Right renal pelvis (tissue), 4 donors: ENCODE measurements around the gene SAMD15. TPM values are rescaled to one million over a fixed set of nuclear protein-coding genes. Genes with fewer than 3 reads are reported as not detected.
A peak's percentile ranks its signal among the peaks of the same experiment; 100 is the strongest.
"Not testable (repeated sequence)": the region's sequence is repeated elsewhere in the genome, so short reads cannot be mapped to it uniquely, and the experiment has no call there.

Source experiments
- DNase-seq, 4 donors: peaks; one replicate each; pipeline ENCODE4 v3.0.0-alpha.2; 2013; ENCODE audit warnings: low read depth in 4 of 4, low spot score in 3 of 4, missing footprints in 1 of 4
- polyA plus RNA-seq, 4 donors: library from polyadenylated mRNA; unstranded; fragments of 120-200 nt; gene quantifications; one replicate each; pipeline ENCODE4 v1.2.1, GENCODE V29; 2013; ENCODE audit not compliant: insufficient read length in 4 of 4

Gene SAMD15
- polyA plus RNA-seq, 4 donors = 6.3 to 8.4 (median 7.8) TPM

- DNase-seq = no peak
These were observed 1.8 kb upstream of the SAMD15 start for GRCh38 chr14:77375164-77375950.

- DNase-seq = peak in 1 of 4 donors; percentile 26
These were observed 1.0 kb upstream of the SAMD15 start for GRCh38 chr14:77375973-77376770.

GRCh38 chr14:77377502-77377844, 294 bp downstream of the SAMD15 start:
- DNase-seq = no peak

- DNase-seq = no peak
These were observed 1.5 kb downstream of the SAMD15 start for GRCh38 chr14:77378701-77379100.

- DNase-seq = no peak
These were observed 13.0 kb downstream of the SAMD15 start for GRCh38 chr14:77390188-77390587.

- DNase-seq = no peak
These were observed 23.0 kb downstream of the SAMD15 start for GRCh38 chr14:77400216-77400615.

GRCh38 chr14:77403768-77404167, 26.6 kb downstream of the SAMD15 start:
- no peak for DNase-seq

GRCh38 chr14:77406086-77406485, 28.9 kb downstream of the SAMD15 start:
- DNase-seq = no peak

- no peak for DNase-seq
These were observed 29.5 kb downstream of the SAMD15 start for GRCh38 chr14:77406718-77407117.

GRCh38 chr14:77407158-77407557, 30.0 kb downstream of the SAMD15 start:
- no peak for DNase-seq

GRCh38 chr14:77409131-77409533, 32.0 kb downstream of the SAMD15 start:
- no peak for DNase-seq

GRCh38 chr14:77415403-77416030, 38.3 kb downstream of the SAMD15 start:
- not testable (repeated sequence) for DNase-seq

- not testable (repeated sequence) for DNase-seq
These were observed 38.9 kb downstream of the SAMD15 start for GRCh38 chr14:77416098-77416497.

- no peak for DNase-seq
These were observed 39.7 kb downstream of the SAMD15 start for GRCh38 chr14:77416836-77417235.

- no peak for DNase-seq
These were observed 44.0 kb downstream of the SAMD15 start for GRCh38 chr14:77421201-77421600.

GRCh38 chr14:77423423-77423822, 46.2 kb downstream of the SAMD15 start, which contains the start of gene NOXRED1:
Gene NOXRED1, minus strand, starts transcription at chr14:77423523. Its CDS starts 634 bp downstream, at chr14:77422889.
- no peak for DNase-seq

GRCh38 chr14:77424862-77425261, 47.7 kb downstream of the SAMD15 start:
- DNase-seq = no peak

GRCh38 chr14:77426396-77426795, 49.2 kb downstream of the SAMD15 start:
- no peak for DNase-seq

GRCh38 chr14:77436042-77436441, 58.9 kb downstream of the SAMD15 start:
- DNase-seq = no peak

- no peak for DNase-seq
These were observed 61.4 kb downstream of the SAMD15 start for GRCh38 chr14:77438596-77438995.

GRCh38 chr14:77439861-77440260, 62.7 kb downstream of the SAMD15 start:
- DNase-seq = no peak
